OCI-LY3 (cell line): ENCODE results near the gene PPP2R2B.

Experiments used
- H2AFZ ChIP-seq: fragments of 200-600, 300-600 bp; shearing (Covaris generic); 2 replicates; pipeline ENCODE4 v1.6.0; 2014; ENCODE audit warnings: antibody characterized with exemption, low read depth, low read length
- H3K27ac ChIP-seq: fragments of 200-600, 300-600 bp; sonication (generic); 2 replicates; pipeline ENCODE4 v1.5.1; 2014; ENCODE audit warnings: mild to moderate bottlenecking, low read length, moderate library complexity, mixed read lengths
- H3K27me3 ChIP-seq: fragments of 200-600, 300-600 bp; sonication (generic); 2 replicates; pipeline ENCODE4 v1.6.1; 2014; ENCODE audit warnings: low read depth, low read length, mixed read lengths
- H3K36me3 ChIP-seq: fragments of 200-600, 300-600 bp; sonication (generic); replicated peaks from 2 replicates; pipeline ENCODE3; 2014; ENCODE audit warnings: low read depth, low read length, mixed read lengths
- H3K4me1 ChIP-seq: fragments of 300-600, 200-600 bp; sonication (generic); 2 replicates; pipeline ENCODE4 v1.6.1; 2014; ENCODE audit warnings: low read length, mixed read lengths
- H3K4me2 ChIP-seq: fragments of 200-600, 300-600 bp; sonication (generic); 2 replicates; pipeline ENCODE4 v1.6.1; 2014; ENCODE audit warnings: low read length, mixed read lengths
- H3K4me3 ChIP-seq: fragments of 300-600, 200-600 bp; sonication (generic); 2 replicates; pipeline ENCODE4 v1.5.1; 2014; ENCODE audit warnings: antibody characterized with exemption, mild to moderate bottlenecking, low read length, moderate library complexity
- H3K79me2 ChIP-seq: fragments of 300-600, 200-600 bp; shearing (Covaris generic); 2 replicates; pipeline ENCODE4 v1.6.1; 2014; ENCODE audit warnings: mild to moderate bottlenecking, low read length, mixed read lengths
- H3K9ac ChIP-seq: fragments of 300-600, 200-600 bp; shearing (Covaris generic); 2 replicates; pipeline ENCODE4 v1.6.0; 2014; ENCODE audit warnings: mild to moderate bottlenecking, low read length, moderate library complexity
- H3K9me3 ChIP-seq: fragments of 200-600, 300-600 bp; shearing (Covaris generic); 2 replicates; pipeline ENCODE4 v1.6.1; 2014; ENCODE audit warnings: low read length, mixed read lengths; ENCODE audit not compliant: insufficient read depth
- H4K20me1 ChIP-seq: fragments of 200-600, 300-600 bp; sonication (generic); 2 replicates; pipeline ENCODE4 v1.6.1; 2016; ENCODE audit warnings: low read length, mixed read lengths; ENCODE audit not compliant: insufficient read depth
- EZH2phosphoT487 ChIP-seq: fragments of 200-600 bp; shearing (Covaris generic); IDR thresholded peaks from 2 replicates; pipeline ENCODE4 v1.6.1; 2018; ENCODE audit warnings: antibody characterized with exemption, mixed run types, low read depth
- TF ChIP-seq, protein P1 (sequence below): fragments of 200-600, 300-600 bp; sonication (generic); IDR thresholded peaks from 2 replicates; pipeline ENCODE4 v1.5.1; 2014; ENCODE audit warnings: antibody characterized with exemption, low read length, low read depth

The PPP2R2B gene

DNA sequence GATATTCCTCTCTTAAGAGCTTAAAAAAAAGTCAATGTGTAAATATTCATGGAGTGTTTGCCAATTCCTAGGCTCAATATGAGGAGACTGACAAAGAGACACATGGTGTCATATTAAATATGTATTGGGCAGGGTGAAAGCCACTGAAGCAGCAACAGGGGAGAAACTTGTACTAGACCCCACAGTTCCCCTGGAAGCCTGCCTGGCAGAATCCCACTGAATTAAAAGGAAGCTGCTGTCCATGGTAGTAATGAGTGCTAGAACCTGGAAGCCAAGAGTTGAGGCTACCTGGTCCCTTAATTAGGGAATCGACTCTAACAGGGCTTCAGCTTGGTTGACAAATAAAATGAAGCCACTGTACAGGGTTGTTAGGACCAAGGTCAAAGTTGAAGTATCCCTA is 233.2 kb downstream of the PPP2R2B start:
- TF ChIP-seq, protein P1, sequence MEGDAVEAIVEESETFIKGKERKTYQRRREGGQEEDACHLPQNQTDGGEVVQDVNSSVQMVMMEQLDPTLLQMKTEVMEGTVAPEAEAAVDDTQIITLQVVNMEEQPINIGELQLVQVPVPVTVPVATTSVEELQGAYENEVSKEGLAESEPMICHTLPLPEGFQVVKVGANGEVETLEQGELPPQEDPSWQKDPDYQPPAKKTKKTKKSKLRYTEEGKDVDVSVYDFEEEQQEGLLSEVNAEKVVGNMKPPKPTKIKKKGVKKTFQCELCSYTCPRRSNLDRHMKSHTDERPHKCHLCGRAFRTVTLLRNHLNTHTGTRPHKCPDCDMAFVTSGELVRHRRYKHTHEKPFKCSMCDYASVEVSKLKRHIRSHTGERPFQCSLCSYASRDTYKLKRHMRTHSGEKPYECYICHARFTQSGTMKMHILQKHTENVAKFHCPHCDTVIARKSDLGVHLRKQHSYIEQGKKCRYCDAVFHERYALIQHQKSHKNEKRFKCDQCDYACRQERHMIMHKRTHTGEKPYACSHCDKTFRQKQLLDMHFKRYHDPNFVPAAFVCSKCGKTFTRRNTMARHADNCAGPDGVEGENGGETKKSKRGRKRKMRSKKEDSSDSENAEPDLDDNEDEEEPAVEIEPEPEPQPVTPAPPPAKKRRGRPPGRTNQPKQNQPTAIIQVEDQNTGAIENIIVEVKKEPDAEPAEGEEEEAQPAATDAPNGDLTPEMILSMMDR: no peak
- no peak for TF ChIP-seq EZH2phosphoT487
- no peaks in the 10 kb centered on the region for H3K4me1 ChIP-seq

DNA sequence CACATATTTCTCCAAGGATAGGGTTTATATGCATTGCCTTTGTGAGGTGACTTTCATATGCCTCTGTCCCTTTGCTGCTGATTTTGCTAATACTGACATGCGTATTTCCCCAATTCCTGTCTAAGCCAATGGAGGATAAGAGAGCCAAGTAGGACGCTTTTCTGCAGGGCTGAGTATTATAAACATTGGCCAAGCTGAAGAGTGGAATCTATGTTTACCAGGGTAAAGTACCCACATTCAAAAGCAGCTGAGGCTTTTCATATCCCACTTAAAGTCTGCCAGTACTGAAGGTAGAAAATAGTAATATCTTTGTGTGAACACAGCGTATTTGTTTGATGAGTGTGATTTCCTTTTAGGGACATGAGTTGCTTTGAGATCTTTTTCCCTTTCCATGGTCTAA is 233.7 kb downstream of the PPP2R2B start:
- Histone ChIP-seq H2AFZ (no peak overlapping the region), H3K27ac (no peak overlapping the region), H3K4me2 (no peak overlapping the region), H3K9me3 (no peaks in the 10 kb centered on the region), H3K79me2 (no peaks in the 10 kb centered on the region), H3K4me3 (no peak overlapping the region), H3K9ac (no peak overlapping the region), H3K27me3 (no peaks in the 10 kb centered on the region), H3K4me1 (no peaks in the 10 kb centered on the region), H3K36me3 (no peaks in the 10 kb centered on the region), H4K20me1 (no peaks in the 10 kb centered on the region)
- TF ChIP-seq, protein P1: no peak
- no peak for TF ChIP-seq EZH2phosphoT487

More for the DNA sequence above, 233.2 kb downstream of the PPP2R2B start:
- Histone ChIP-seq H3K9ac (no peak overlapping the region), H3K9me3 (no peaks in the 10 kb centered on the region), H2AFZ (no peak overlapping the region), H4K20me1 (no peaks in the 10 kb centered on the region), H3K4me2 (no peak overlapping the region), H3K79me2 (no peaks in the 10 kb centered on the region), H3K36me3 (no peaks in the 10 kb centered on the region), H3K27ac (no peak overlapping the region), H3K4me3 (no peak overlapping the region), H3K27me3 (no peaks in the 10 kb centered on the region)

DNA sequence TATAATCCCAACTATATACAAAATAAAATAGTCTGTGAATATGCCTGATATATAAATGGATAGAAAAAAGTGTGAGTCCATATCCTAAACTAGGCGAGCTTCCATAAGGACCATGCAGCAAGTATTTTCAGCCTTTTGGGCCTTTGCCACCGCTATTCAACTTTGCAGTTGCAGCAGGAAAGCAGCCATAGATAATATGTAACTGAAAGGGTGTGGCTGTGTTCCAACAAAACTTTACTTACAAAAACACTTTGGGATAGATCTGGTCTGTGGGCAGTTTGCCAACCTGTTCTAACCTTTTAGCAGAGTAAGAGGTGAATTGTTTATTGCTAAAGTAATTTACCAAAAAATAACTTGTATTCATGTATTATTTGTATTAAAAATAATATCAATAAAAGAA is 234.8 kb downstream of the PPP2R2B start:
- Histone ChIP-seq H4K20me1 (no peaks in the 10 kb centered on the region), H3K79me2 (no peaks in the 10 kb centered on the region), H3K27me3 (no peaks in the 10 kb centered on the region), H3K4me2 (no peak overlapping the region), H3K9me3 (no peaks in the 10 kb centered on the region), H3K9ac (no peak overlapping the region), H3K4me1 (no peaks in the 10 kb centered on the region), H3K27ac (no peak overlapping the region), H3K4me3 (no peak overlapping the region), H3K36me3 (no peaks in the 10 kb centered on the region), H2AFZ (no peak overlapping the region)
- TF ChIP-seq EZH2phosphoT487: no peak
- TF ChIP-seq, protein P1: no peak

DNA sequence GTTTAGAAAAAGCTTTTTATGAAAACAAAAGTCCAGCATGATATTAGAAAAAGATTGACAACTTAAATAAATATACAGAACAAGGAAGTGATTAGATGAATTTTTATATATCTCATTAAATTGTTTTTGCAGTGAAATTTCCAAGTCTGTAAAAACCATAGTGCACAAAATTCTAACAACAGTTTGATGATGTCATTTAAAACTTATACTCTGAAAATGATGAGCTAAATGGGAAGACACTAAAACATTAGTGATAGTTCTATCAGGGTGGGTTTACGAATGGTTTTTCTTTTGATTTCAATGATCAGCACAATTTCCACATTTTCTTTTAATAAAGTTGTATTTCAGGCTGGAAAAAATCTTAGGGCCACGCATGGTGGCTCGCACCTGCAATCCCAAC is 236.1 kb downstream of the PPP2R2B start:
- H3K27ac ChIP-seq: no peak overlapping the region
- H4K20me1 ChIP-seq: no peaks in the 10 kb centered on the region
- H3K79me2 ChIP-seq: no peaks in the 10 kb centered on the region
- no peak overlapping the region for H3K4me3 ChIP-seq
- TF ChIP-seq EZH2phosphoT487: no peak
- TF ChIP-seq, protein P1: no peak
- no peaks in the 10 kb centered on the region for H3K4me1 ChIP-seq
- no peaks in the 10 kb centered on the region; the same call in 1 of the 2 replicates for H3K27me3 ChIP-seq
- H3K4me2 ChIP-seq: no peak overlapping the region
- no peak overlapping the region for H3K9ac ChIP-seq
- no peaks in the 10 kb centered on the region for H3K9me3 ChIP-seq
- H3K36me3 ChIP-seq: no peaks in the 10 kb centered on the region
- no peak overlapping the region for H2AFZ ChIP-seq
